Middle frontal gyrus (tissue), 1 donor: ENCODE results near the gene ODC1.

Experiments
- DNase-seq: peaks from one replicate; pipeline ENCODE4 v3.0.0-alpha.2; 2015; ENCODE audit warnings: low spot score; ENCODE audit errors: extremely low spot score

Gene ODC1

DNA sequence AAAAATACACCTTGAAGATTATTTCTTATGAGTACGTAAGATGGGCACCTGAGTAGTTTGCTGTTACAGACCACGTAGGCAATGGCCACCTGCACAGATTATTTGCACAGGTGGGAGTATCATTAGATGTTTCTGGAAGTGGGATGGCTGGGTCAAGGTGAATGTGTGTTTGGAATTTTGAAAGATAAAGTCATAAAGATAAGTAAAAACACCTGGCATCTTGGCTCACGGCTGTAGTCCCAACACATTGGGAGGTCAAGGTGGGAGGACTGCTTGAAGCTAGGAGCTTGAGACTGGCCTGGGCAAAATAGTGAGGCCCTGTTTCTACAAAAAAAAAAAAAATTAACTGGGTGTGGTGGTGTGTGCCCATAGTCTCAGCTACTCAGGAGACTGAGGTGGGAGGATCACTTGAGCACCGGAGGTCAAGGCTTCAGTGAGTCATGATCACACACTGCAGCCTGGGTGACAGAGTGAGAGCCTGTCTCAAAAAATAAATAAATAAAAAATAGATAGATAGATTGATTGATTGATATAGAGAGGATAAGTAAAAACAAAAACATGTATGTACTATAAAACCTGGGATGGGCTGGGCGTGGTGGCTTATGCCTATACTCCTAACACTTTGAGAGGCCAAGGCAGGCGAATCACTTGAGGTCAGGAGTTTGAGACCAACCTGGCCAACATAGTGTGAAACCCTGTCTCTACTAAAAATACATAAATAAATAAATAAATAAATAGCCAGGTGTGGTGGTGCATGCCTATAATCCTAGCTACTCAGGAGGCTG lies 30.4 kb downstream of the ODC1 start:
- DNase-seq: no peak

DNA sequence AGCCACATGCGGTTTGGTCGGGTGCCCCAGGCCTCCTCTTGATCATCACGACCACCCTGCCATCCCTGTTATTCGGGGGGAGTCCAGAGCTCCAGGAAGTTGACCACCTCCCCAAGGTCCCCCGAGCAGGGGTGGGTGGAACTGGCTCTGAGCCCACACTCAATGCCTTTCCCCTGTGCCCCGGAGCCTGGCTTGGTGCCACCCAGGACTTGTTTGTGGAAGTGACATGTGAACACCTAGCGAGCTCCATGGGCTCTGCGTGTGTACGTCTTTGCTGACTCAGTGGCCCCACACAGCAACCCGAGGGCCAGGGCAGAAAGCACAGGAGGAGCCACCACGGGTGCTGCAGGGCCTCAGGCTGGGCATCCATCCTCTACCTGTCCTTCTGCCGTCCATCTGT lies 32.5 kb downstream of the ODC1 start:
- DNase-seq: no peak

DNA sequence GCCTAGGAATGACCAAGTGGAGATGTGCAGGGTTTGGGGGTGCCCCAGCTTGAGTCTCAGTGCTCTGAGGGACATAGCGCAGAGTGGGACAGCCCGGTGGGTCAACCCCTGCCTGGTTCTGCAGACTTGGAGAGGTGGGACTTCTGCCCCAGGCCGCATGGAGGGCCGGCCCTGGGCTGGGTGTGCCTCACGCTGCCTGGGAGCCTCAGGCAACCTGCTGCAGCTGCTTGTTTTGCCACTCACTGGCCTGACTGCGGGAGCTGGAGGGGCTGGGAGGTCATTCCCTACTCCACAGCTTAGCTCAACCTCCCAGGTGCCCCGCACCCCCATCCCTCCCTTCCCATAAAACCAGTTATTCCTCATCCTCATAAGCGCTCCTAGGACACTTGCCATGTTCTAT lies 33.1 kb downstream of the ODC1 start:
- no peak for DNase-seq

DNA sequence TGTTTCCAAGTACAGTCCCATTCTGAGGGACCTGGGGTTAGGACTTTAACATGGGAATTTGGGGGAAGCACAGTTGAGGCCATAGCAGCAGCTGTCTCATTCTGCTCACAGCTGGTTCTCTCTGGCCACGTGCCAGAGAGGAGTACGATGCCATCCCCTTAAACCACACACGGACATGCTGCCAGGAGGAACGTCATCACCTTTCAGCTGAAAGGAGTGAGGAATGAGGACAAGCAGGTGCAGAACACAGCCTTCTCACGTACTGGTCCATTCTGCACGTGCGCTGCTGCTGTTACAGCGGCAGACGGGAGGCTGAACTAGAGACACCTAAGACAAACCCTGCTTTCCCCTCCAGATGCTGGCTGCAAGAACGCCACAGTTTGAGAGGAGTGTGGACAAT lies 33.5 kb downstream of the ODC1 start:
- no peak for DNase-seq

DNA sequence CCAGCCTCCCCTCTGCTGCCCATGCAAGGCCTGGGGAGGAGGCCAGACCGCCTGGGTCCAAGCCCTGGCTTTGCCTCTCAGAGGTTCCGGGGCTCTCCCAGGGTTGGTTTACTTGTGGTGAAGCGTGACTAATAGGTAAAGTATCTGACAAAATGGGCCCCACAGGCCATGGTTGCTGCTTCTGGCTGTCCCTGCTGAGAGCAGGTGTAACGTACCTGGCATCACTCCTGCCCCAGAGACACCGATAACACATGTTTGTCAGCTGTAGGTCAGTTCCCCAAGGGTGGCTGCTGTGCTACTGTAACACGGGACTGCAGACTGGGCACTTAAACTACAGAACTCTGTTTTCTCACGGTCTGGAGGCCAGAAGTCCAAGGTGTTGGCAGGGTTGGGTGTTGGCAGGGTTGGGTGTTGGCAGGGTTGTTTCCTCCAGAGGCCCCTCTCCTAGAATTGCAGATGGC lies 34.1 kb downstream of the ODC1 start:
- no peak for DNase-seq

DNA sequence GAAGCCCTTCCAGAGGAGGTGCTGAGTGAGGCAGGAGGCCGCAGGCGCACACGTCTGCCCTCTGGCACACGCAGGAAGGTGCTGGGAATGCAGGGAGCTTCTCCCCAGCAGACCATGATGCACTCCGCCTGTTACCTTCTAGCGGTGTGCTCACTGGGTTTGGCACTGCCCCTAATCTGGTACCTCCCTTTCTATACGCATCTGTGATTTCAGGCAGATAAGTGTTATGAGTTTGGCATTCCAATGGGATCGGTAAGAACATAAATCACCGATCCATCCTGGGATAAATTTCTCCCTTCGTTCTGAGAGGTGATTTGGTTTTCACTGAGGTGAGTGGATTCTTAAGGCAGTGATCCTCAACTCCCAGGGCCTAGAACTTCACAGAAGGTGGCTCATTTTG lies 34.6 kb downstream of the ODC1 start:
- no peak for DNase-seq

DNA sequence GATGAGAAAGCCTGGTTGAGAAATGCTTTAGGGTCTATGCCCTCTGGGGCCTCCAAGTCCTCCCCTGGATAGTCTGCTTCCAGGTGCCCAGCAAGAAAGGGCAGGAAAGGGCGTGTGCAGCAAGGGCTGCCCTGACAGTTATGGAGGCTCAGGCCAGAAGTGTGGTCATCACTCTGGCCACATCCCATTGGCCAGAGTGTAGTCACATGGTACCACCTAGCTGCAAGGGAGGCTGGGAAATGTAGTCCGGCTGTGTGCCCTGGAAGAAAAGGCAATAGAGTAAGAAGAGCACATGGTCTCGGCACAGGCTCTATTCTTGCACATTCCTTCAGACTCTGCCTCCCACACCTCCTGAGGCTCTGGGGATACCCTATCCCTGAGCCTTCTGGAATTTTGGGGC lies 35.7 kb downstream of the ODC1 start:
- no peak for DNase-seq

DNA sequence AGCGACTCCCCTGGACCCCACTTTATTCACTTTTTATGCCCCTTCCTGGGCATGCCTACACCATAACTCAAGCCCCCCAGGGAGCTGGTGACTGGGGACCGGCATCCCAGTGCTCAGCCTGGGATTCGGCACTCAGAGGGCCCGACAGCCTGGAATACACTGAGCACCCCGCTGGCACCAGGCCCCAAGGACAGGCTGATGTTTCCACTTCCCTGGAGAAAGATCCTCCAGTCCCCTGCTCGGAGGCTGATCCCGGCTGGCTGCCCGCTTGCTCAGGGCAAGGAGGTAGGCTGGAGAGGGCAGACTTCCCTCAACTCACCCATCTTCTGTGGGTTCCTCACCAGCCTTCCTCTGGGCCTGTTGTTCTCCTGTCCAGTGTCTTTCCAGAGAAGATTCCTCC lies 36.6 kb downstream of the ODC1 start:
- DNase-seq: no peak

DNA sequence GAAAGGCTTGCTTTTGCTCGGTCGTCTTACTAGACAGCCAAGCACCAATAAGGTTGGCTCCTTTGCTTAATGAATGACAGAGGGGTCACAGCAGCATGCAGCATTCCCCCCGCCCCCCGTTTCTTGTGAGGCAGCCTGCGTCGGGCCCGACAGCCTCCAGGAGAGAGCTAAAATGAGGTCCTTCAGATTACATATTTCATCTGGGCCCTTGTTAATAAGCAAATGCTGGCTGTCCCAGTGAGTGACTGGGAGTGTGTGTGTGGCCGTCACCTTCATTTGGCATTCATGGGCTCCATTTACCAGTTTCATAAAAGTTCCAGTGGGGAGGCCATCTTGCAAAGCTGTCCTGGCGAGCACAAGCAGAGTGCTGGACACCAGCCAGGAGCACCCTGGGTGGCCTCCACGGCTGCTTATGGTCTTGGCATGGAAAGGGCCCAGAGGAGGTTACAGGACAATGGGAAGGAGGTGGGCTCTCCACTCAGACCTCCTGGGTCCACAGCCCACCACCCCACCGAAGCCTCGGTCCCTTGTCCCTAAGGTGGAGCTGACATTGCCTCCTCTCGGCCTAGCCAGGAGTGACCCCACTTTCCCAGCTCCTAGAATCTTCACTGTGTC lies 37.2 kb downstream of the ODC1 start:
- DNase-seq: no peak

DNA sequence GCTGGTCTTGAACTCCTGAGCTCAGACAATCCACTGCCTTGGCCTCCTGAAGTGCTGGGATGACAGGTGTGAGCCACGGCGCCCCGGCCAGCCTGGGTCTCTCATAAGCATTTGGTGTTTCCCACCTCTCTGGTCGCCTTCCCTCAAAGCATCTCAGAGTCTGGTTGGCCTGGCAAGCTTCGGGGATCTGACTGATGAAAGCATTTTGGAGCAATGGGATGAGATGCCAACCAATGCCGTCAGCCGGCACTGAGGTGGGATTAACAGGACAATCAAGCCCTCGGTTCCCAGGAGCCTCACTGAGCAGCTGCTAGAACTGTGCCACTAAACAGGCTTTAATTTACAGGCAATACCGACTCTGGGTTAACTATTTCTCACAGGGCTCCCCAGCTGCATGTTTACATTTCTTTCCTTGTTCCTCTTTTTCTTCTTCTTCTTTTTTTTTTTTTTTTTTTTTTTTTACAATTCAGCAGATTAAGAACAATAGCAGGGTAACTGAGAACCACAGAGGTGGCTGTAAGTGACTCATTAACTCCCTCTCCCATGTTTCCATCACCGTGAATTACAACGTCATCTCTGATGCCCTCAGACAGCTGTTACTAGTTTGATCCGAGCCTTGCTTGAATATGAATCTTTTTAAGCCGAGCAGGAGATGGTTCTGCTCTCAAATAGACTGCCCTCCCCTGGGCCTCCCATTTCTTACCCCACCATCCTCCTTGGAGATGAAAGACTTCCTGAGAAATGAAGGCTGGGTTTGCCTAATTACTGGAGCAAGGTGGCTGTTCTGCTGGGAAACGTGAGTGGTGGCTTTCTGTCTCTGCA lies 37.9 kb downstream of the ODC1 start:
- DNase-seq: no peak

DNA sequence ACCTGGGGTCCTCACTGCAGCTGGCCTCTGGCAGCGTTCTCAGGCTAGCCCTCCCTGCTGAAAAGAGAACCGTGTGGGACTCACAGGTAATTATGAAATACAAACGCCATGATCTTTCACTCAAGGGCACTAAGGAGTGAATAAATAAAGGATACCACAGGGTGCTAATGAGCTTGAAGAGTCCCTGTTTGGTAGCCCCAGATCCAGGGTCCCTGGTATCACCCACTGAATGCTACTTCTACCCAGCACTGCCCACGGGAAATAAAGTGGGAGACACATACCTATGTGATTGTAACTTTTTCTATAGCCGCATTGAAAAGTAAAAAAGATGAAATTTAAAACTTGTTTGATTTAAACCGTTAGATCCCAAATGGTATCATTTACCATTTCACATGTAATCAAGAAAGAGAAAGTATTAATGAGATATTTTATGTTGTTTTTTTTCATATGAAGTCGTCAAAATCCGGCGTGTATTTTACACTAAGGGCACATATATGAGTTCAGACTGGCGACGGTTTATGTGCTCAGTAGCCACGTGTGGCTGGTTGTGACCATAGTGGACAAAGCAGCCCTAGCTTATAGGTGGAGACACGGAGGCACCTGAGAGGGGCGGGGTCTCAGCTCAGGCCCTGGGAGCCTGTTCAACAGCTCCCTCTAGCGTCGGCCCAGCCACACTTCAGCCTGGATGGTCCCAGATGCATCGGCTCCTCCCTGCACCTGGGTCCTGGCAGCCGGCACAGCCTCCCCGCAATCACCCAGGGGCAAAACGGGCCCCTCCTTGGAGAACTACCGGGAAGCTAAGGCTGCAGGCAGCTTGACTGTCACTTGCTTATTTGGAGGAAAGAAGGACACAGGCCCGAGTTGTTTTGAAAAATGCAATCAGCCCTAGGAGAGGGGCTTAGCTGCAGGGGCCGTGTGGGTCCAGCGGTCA lies 39.2 kb downstream of the ODC1 start:
- DNase-seq: peak; percentile 49

DNA sequence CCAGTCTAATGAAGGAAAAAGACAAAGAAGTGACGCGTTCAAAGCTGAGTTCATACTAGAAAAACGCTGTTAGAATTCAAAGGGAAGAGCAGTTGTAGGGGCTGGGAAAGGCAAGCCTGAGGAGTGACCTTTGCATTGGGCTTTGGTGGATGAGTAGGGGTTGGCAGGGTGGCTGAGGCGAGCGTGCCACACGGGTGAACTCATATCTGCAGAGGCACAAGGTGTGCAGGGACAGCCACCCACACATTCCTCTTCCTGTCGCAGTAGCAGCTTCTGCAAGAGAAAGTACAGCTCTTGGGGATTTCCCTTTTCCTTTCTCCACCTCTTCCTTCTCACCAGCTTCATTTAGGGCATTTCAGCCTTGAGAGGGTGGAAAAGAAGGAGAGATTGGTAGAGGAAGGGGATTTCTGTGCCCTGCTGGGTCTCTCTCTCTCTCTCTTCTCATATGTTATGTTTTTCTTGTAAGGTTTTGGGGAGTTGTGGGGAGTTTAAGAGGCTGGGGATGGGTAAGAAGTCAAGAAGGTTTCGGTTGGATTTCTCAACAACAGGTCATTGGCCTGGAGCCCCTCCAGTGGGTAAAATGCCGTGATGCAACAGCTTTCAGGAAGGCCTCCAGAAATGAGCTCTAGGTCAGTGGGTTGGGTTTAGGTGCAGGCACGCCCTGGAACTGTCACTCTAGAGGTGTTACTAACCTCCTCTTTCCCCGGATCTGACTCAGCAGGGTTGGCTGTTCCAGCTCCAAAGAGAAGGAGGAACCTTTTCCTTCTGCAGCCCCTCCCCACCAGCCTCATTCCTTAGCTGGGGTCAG lies 40.1 kb downstream of the ODC1 start:
- DNase-seq: no peak

DNA sequence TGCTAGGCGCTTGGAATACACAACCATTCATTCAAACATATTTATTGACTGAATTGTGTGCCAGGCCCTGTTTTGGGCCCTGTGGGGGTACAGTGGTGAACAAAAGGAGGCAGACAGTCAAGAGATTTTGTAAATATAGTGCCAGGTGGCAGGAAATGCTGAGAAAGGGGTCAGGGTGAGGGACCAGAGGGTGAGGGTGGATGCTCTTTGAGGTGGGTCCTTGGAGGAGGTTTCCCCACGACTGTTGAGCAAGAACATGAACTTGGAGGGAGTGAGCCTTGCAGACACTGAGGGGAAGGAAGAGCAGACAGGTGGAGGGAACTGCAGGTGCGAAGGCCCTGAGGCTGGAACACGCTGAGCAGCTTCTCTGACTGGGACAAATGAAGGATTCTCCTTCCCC lies 40.7 kb downstream of the ODC1 start:
- DNase-seq: no peak

DNA sequence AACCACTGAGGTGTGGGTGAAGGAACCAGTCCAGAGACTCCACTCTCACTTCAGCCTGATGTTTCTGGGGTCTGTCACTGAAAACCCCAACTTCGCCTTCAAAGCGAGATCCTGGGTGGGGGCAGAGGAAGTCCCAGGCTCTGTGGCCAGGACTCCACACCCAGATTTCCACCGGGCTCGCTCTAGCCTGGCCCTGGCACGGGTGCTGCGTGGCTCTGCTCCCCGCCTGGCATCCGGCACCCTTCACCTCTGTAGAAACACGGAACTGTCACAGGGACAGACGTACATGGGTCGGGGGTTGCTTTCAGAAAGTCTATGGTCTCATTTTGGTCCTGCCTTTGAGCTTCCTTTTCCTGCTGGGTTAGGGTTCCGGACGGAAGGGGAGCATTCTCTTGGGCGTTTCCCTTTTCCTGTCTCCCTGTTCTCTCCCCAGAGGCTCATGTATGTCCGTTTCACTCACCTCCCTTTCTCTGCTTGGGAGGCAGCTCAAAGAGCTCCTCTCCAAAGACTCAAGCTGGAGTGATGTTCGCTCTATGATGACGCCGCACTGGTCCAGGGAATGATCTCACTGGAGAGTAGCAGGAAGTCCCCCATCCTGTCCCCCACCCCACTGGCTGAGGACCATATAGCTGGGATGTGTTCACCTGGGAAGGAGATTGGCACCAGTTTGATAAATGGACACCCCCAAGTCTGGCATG lies 41.5 kb downstream of the ODC1 start:
- no peak for DNase-seq

DNA sequence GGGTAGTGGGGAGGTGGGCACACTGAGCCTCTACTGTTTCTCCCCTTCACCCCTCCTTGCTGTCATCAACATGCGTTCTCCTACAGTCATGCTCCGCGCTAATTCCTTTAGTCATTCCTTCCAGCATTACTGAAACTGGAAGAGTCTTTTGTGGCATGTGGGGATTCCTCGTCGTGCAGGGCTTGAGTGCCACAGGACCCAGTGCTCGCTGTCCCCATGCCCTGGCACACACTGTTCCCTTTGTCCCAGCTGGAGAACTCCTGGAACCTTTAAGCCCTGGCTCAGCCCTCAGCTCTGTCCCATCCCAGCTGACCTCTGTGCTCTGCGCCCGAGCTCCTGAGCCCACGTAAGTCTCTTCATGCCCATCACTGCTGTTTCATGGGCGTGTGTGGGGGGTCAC lies 42.1 kb downstream of the ODC1 start:
- no peak for DNase-seq

DNA sequence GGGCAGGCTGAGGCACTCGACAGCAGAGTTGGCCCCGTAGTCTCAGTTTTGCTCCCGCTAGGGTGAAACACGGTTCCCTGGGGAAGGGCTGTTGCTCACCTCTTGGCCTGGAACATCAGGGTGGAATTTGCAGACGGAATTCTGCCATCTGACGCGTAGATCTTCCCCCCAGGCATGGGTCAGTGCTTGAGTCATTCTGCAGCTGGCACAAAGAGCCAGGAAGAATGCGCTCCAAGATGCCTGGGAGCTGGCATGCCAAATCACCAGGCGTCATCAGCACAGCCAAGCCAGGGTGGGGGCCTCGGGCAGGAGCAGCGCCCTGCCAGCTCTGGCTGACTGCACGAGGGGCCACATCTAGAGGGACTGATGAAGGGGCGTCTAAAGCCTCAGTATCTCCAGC lies 42.7 kb downstream of the ODC1 start:
- DNase-seq: no peak

DNA sequence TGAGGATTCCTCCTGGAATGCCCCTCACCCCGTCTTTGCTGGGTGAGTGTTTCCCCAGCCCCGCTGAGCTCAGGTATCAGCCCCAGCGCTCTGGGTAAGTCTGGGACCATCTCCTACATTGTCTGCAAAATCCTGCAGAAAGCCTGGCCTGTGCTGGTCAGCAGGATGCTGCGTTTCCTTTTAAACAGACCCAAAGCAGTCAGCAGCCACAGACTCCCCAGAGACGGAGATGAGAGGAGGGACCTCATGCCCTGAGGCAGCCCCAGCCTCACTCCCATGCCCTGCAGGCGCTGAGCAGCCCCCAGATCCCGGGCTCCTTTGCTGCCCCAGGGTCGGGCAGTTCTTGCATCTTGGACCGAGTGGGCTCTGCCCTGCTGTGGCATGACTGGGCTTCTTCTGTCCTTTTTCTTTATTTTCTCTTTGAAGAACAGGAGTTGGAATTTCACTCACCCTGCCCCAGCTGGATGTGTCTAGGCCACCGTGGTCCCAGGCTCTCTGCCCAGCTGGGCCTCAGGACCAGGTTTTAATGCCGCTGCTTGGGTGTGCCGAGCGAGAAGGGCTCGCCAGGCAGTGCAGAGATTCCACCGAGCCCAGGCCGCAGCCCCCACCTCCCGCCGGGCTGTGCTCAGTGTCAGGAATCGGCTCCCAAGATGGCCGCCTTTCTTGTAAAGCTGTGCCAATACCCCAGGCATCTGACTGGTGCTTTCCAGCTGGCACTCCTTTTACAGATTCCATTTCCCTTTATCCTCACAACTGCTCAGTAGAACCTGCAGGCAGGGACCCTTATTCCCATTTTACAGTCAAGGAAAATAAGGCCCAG lies 43.6 kb downstream of the ODC1 start:
- no peak for DNase-seq

DNA sequence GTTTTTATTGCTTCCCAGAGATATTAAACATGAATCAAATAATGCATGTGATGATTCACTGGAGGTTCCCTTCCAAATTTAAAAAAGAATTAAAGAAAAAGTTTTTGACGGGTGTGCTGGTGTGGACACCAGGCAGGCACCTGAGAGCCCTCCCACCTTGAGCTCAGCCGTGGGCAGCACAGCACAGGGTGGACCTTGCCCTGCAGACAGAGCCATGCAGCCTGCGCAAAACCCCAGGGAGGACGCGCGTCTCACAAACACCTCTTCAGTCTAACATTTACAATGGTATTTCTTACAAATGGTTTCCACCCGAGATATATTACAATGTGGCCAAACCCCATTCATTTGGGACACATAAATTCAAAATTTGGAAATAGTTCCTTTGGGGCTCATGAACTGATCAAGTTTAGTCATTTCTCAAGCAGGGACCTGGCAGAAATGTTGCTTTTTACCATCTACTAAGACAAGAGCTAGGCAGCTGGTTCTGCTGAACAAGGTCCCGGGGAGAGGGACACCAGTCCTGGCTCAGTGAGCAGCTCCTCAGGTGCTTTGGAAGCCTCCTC lies 45.4 kb downstream of the ODC1 start:
- no peak for DNase-seq
